Neutrophil (primary cell): Measurements from ENCODE around the gene MT1M.

Source experiments
- H3K27ac ChIP-seq: fragments of 200-600 bp; sonication (generic); 2 replicates; pipeline ENCODE4 v1.5.1; 2016; ENCODE audit warnings: mild to moderate bottlenecking, moderate library complexity
- H3K27me3 ChIP-seq: fragments of 200-600 bp; sonication (generic); 2 replicates; pipeline ENCODE4 v1.6.0; 2016; ENCODE audit warnings: mild to moderate bottlenecking
- H3K36me3 ChIP-seq: fragments of 200-600 bp; sonication (generic); 2 replicates; pipeline ENCODE4 v1.5.1; 2017
- H3K4me1 ChIP-seq, 2 experiments: fragments of 200-600 bp in 1 of 2; sonication (generic) in 1 of 2; 1 replicate in 1 of 2; 2 replicates in 1 of 2; pipeline versions ENCODE4 v1.5.1 to v1.6.1; 2013 to 2016; ENCODE audit warnings: low read depth in 1 of 2, low read length in 1 of 2, mild to moderate bottlenecking in 1 of 2, moderate library complexity in 1 of 2; ENCODE audit not compliant: control insufficient read depth in 1 of 2, insufficient read depth in 1 of 2
- H3K4me3 ChIP-seq, 2 experiments: fragments of 200-600 bp in 1 of 2; sonication (generic) in 1 of 2; 1 replicate in 1 of 2; 2 replicates in 1 of 2; pipeline ENCODE4 v1.5.1; 2013 to 2016; ENCODE audit warnings: low read depth in 1 of 2, low read length in 1 of 2, mild to moderate bottlenecking in 1 of 2, moderate library complexity in 1 of 2
- H3K9me3 ChIP-seq: fragments of 200-600 bp; sonication (generic); 2 replicates; pipeline ENCODE4 v1.5.1; 2016
- CTCF ChIP-seq: fragments of 200-600 bp; sonication (generic); IDR thresholded peaks from 2 replicates; pipeline ENCODE4 v1.5.1; 2016; ENCODE audit warnings: antibody characterized with exemption

The MT1M gene

GRCh38 chr16:56643080-56643778, 10.8 kb downstream of the MT1M start:
- peaks cover 100% of the 10 kb centered on the region for H3K27me3 ChIP-seq
- H3K4me3 ChIP-seq, result no peak overlapping the region
- no peak for TF ChIP-seq CTCF
- no peak overlapping the region for H3K27ac ChIP-seq
- no peaks in the 10 kb centered on the region for H3K9me3 ChIP-seq
- H3K36me3 ChIP-seq, result no peaks in the 10 kb centered on the region
- H3K4me1 ChIP-seq, result no peaks in the 10 kb centered on the region

GRCh38 chr16:56643833-56644232, 11.4 kb downstream of the MT1M start:
- H3K4me1 ChIP-seq, result no peaks in the 10 kb centered on the region
- no peaks in the 10 kb centered on the region for H3K9me3 ChIP-seq
- no peak overlapping the region for H3K4me3 ChIP-seq
- no peak overlapping the region for H3K27ac ChIP-seq
- no peak for TF ChIP-seq CTCF
- peaks cover 100% of the 10 kb centered on the region for H3K27me3 ChIP-seq
- H3K36me3 ChIP-seq, result no peaks in the 10 kb centered on the region

DNA sequence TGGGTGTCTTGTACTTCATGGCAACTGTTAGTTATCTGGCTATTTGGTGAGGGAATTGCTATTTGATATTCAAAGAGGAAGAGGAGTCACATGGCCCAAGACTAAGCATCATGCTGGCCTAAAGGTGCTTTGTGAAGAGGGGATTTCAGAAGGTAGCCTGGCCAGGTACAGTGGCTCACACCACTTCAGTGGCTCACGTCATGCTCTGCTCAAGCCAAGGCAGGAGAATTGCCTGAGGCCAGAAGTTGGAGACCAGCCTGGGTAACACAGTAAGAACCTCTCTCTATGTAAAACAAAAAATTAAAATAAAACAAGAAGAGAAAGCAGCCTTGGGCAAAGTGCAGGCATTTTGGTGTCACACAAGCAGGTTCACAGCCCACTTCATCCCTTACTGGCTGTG, 12.9 kb downstream of the MT1M start:
- no peak for TF ChIP-seq CTCF
- Histone ChIP-seq H3K9me3 (no peaks in the 10 kb centered on the region), H3K27ac (no peak overlapping the region), H3K4me1 (no peaks in the 10 kb centered on the region), H3K27me3 (peaks cover 100% of the 10 kb centered on the region), H3K36me3 (no peaks in the 10 kb centered on the region), H3K4me3 (no peak overlapping the region)

DNA sequence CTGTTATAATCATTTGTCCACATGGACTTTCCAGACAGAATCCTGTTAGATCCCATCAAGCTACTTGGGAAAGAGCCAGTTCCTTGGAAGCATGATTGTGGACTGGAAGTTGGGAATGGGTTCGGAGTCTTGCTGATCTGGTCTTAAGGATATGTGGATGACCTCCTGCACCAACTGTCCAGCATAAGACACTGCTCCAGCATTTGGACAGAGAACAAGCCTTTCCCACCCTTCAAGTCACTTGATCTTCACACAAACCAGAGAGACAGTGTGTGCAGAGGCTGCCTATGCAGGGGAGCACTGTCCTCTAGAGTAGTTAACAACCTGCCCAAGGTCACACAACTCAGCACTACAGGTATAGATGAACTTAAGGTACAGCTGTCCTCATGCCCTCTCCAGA, 13.4 kb downstream of the MT1M start:
- no peak for TF ChIP-seq CTCF

GRCh38 chr16:56647641-56648431, 15.4 kb downstream of the MT1M start:
- H3K4me3 ChIP-seq, result no peak overlapping the region
- peaks cover 100% of the 10 kb centered on the region for H3K27me3 ChIP-seq
- no peak for TF ChIP-seq CTCF
- H3K9me3 ChIP-seq, result no peaks in the 10 kb centered on the region
- H3K4me1 ChIP-seq, result no peaks in the 10 kb centered on the region
- H3K36me3 ChIP-seq, result no peaks in the 10 kb centered on the region
- H3K27ac ChIP-seq, result no peak overlapping the region

More for the DNA sequence above, 13.4 kb downstream of the MT1M start:
- Histone ChIP-seq H3K4me3 (no peak overlapping the region), H3K4me1 (no peaks in the 10 kb centered on the region), H3K27me3 (peaks cover 100% of the 10 kb centered on the region), H3K27ac (no peak overlapping the region), H3K9me3 (no peaks in the 10 kb centered on the region), H3K36me3 (no peaks in the 10 kb centered on the region)
